ENCODE results near the gene EHD3.

The EHD3 gene

DNA sequence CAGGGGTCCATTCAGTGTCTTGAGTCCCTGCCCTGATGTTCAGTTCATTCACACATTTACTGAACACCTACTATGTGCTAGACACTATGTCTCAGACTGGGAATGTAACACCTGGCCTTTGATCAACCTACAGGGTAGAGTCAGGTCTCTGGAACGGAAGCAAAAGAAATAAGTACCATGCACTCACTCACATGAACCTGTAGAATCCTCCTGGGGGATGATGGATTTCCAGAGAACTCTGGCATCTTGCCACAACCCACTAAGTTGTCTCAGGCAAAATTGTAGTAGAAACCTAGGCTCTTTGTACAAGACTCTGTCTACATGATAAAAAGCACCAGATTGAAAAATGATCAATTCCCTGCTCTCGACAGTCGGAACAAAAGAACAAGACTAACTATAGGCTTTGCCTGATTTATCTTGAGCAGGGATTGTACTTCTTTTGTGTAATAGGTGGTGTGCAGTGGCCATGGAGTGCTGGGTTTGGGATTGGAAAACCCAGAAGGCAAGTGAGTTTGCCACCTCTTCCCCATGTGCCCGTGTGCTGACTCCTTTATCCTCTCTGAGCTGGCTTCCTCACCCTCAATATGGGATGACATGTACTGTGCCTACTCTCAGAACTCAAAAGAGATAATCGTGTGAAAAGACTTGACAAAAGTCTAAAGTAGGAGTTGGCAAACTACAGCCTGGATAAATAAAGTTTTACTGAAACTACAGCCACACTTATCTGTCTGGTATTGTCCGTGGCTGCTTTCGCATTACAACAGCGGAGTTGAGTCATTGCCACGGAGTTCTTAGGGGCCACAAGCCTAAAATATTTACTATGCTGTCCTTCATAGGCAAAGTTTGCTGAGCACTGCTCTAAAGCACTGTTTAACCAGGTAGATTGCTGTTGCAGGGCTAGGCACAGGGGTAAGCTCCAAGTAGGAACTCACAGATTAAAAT lies 21.0 kb upstream of the EHD3 start:
- DNase-seq (ENCODE audit: low spot score): no peak

DNA sequence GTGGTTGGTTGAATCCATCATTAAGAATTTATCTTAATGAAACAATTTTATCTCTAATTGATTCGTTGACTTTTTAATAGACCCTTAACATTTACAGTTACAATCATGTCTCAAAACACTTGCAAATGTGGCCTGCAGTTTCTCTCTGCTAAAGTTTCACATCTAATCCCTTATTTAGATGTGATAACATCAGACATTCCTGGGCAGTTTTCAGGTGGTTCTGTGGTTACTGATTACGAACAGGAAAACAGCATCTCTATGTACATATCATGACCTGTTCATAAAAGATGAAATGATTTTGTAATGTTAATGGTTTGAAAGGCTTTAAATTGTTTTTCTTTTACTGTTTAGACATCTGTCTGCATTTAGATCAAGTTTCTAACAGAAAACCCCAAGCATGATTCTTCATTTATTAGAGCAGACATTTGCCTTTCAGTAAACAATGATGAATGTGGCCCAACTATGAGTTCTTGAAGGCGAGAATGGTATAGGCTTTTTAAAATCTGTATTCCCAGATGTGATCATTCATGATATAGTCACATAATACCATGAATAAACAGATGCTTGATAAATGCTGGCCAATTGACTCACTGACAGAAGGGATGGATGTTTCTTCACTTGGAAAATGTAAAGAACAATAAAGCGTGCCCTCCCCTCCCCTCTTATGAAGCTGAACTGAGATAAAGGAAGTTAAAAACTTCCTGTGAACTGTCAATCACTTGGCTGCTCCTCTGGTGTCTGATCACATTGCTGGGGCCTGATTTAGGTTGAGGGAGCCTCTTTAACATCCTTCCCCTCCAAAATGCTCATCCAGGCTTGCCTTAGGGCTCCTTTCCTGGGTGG lies 20.1 kb upstream of the EHD3 start:
- DNase-seq (ENCODE audit: low spot score): no peak

DNA sequence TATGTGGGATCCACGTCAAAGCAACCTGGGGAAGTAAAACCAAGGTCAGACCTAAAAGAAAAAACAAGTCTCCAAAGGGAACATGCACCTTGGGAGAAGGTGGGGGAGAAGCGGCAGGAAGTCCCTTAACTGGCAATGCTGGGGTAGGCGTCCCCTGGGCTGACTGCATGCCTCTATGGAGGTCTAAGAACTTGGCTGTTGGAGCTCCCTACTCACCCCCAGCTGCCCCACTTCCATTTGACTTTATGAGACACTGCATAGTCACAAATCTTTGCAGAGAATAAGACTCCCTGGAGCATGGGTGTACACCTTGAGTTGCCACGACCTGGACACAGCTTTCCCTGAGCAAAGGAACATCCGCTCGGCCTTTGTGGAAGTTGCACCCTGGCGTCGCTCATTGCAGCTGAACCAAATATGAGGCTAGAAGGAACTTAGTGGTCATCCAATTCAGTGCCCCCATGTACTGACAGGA lies 19.5 kb upstream of the EHD3 start:
- DNase-seq (ENCODE audit: low spot score): no peak

DNA sequence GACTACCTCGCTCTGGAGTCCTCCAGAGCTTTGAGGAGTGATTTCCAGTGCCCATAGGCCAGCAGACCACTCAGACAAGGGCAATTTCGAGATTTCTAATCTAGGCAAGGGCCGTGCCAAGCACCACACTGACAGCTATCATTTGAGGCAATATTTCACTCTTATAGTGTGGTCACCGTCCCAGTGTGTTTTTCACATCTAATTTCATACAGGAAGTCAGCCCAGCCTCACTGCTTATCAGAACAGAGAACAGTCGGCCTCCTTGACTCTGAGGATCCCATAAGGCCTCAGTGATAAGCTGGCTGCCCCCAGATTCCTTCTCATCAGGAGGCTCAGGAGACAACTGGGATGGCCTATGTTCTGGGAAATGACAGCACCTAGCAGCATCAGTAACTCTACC lies 17.2 kb upstream of the EHD3 start:
- no peak for DNase-seq (ENCODE audit: low spot score)

DNA sequence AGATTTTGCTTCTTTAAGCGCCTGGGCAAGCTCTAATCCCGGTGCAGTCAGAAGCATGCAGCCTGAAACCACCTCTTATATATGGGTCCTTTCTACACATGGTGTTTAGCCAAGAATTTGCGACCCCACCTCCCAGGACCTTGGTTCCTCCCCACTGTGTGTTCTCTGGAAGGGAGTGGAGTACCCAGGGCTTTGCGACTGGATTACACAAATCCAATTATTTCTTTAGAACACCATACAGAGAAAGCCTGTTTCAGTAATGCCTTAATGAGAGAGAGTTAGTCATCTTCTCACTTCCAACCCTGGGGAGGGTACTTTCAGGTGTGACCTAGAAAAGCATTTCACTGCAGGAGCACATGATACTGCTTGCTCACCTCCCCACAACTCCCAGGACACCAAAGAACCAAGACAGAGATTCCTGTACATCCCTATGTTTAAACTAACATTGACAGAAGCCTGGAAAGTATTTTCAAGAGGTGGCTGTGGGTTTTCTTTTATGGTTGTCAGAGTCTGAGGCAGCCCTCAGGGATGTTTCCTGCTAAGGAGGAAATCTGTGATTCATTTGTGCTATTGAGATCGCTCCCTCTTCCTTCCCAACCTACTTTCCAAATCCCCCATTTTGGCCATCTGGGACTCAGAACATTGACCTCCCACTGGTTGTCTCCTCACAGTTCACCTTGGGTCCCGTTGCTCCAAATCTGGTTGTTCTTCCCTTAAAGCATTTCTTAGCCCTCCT lies 16.3 kb upstream of the EHD3 start, which contains the start of gene CAPN14:
Gene CAPN14, minus strand, starts transcription at position 51 of the 736 bp plus-strand sequence. CDS start 12,068 bp downstream, outside the sequence.
- no peak for DNase-seq (ENCODE audit: low spot score)

DNA sequence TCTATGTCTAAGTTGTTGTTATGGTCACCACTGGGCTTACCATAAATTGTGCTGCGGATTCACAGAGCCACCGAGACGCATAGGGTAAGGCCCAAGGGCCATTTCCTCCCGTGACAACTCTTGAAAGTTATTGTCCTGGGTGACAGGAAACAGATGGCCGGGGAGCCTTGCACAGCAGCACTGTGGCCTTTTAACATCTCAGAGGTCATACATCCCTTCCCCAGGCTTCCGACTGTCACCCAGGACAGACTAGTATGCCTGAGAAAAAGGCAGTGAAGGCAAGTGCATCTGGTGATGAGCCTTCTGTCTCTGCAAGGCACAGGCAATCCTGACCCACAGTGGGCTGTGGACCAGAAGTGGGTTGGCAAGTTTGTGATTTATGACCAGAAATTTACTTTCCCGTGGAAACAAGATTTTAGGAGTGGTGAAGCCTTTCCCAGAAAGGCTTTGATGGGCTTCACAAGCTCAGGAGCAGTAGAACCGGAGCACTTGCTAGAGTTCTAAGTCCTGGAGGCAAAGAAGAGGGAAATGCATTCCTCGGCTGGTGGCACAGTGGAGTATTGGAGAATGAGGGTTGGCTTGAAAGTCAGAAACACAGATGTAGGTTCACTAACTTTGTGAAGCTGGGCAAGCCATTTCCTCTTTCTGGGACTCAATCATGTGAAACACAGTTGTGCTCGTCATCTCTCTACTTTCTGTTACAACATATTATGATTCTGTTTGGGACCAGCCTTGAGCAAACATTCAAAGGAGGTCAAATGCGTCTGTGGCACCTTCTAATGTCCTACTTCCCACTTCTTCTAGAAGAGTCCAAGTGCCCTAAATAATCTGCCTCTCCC lies 14.6 kb upstream of the EHD3 start:
- no peak for DNase-seq (ENCODE audit: low spot score)

DNA sequence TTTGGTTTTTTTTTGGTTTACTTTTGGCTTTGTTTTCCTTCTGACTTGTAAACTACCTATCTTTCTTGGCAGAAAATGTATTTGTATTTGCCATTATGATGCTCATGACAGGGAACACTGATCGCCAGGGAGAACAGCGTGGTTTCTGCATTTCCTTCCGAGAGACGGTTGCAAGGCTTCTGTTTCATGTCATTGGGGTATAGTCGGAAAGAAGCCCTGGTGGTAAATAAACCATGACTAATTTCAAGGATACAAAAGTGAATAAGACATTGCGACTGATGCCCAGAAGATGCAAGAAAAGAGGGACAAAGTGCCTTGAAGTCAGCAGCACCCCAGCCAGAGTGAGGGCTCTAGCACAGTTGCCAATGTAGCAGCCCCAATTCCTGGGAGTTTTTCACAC lies 12.4 kb upstream of the EHD3 start:
- DNase-seq (ENCODE audit: low spot score): no peak

DNA sequence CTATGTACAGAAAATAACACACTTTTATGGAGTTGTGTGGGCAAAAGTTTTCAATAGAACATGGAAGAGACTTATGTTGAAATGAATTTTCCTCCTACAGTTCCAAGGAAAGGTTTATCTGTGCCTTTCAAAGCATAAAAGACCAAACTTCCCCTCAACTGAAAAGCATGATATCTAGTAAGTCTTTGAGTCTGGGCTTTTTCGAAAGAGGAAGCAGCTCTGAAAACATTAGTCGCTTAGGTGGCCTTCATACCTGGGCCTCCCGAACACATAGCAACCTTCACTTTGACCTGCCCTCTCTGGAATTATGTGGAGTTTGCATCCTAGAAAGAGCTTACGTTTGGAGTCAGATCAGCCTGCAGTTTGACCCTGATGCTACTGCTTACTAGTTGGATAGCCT lies 11.9 kb upstream of the EHD3 start:
- DNase-seq (ENCODE audit: low spot score): no peak

DNA sequence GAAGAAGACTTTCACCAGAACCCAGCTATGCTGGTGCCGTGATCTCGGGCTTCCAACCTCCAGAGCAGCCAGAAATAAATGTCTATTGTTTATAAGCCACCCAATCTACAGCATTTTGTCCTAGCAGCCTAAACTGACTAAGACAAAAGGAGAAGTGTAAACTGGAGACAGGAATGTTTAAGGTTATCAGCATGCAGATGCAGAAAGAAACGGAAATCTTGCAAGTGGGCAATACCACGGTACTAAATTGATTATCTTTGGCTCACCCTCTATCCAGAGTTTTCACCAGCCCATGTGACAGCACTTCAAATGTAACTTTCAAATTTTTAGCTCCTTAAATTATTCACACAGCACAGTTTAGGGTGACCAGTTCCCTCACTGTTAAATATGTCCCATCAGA lies 10.9 kb upstream of the EHD3 start:
- DNase-seq (ENCODE audit: low spot score): no peak

DNA sequence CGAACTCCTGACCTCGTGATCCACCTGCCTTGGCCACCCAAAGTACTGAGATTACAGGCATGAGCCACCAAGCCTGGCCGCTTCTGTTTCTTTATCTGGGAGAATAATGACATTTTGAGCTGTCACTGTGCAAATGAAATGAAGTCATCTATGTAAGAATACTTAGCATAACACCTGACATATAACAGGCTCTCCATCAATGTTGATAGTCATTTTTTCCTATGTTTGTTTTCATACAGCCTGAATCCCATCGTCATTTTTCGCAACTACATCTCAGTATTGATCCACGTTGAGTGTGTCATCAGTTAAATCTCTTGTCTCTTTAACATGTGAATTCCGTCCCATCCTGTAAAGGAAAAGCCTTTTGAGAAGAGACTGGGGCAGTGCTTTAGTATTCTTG lies 10.2 kb upstream of the EHD3 start:
- DNase-seq (ENCODE audit: low spot score): no peak

DNA sequence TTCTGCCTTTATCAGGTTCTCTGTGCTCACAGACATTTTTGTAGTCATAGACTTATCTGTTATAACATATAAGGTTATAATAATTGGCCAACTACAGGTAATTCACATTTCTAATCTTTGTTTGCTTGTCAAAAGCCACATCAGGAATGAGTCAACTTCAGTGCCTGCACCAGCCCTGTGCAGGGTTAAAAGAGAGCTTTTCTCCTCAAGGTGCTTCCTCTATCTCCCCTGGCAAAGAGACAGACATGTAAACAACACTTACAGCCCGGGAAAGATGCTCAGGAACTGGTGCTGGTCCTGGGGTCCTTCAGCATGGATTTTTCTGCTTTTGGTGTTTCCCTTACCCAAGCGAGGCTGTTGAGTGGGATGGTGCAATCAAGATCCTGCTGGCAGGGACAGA lies 7.7 kb upstream of the EHD3 start:
- DNase-seq (ENCODE audit: low spot score): no peak

DNA sequence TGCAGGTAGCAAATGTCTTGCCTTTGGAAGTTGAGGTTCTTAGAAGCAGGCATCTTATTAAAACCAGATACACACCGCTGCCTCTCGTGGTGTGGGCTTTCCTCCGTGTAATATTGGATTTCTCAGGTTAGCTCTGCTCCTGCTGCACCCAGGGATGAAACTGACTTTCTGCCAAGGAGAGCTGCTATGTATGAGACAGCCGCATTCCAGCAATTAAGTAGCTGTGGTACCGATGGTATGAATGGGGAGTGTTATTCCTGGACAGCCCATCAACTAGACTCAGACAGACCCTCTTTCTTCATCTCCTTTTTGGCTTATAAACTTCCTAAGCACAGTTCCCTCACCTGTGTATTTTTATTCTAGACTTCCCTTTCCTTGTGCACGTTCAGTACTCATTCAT lies 6.8 kb upstream of the EHD3 start:
- no peak for DNase-seq (ENCODE audit: low spot score)

DNA sequence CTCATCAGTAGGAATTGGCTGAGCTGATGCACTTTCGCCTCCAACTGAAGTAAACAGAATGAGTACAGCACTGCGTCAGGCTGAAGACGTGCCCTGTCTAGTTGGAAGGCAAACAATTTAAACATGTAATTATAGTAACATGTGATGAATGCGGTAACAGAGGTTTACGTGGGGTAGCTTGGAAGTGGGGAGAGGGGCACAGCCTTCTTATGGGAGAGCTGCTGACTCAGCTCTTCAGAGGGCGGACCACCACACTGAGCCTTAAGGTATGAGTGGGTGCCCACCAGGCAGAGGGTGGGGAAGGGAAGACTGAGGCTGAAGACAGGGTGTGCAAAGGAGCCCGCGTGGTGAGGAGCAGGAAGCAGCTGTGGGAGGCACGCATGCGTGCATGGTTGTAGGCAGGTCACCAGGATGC lies 6.2 kb upstream of the EHD3 start:
- DNase-seq (ENCODE audit: low spot score): no peak

DNA sequence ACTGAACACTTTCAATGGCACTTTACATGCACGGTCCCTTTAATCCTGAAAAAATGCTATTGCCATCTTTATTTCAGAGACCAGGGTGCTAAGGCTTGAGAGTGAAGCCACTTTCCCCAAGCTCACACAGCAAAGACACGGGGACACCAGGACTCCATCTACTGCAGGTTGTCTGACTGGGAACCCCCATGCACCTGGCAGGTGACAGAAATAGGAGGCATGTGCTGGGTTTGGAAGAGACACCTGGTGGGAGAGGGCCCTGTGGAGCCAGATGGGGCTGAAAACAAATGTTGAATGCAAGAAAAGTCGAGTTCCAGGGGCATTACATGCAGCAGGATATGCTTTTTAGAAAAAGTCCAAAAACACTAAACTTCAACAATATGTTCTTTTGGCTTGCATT lies 5.2 kb upstream of the EHD3 start:
- DNase-seq (ENCODE audit: low spot score): no peak

DNA sequence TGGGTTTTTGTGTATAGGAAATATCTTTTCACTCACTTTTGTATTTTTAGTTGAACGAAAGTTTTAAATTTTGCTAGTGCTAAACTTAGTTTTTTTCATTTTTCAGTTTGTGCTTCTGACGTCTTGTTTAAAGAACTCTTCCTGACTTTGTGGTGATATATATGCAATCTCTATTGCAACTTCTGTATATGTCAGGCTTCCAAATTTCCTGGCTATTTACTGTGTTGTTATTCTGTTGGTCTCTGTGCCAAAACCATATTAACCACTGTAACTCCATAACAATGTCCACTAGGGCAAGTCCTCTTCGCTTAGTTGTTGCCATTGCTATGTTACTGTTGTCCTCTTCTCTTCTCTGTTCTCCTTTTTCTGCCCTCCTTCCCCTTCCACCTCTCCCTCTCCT lies 3.2 kb upstream of the EHD3 start:
- no peak for DNase-seq (ENCODE audit: low spot score)

DNA sequence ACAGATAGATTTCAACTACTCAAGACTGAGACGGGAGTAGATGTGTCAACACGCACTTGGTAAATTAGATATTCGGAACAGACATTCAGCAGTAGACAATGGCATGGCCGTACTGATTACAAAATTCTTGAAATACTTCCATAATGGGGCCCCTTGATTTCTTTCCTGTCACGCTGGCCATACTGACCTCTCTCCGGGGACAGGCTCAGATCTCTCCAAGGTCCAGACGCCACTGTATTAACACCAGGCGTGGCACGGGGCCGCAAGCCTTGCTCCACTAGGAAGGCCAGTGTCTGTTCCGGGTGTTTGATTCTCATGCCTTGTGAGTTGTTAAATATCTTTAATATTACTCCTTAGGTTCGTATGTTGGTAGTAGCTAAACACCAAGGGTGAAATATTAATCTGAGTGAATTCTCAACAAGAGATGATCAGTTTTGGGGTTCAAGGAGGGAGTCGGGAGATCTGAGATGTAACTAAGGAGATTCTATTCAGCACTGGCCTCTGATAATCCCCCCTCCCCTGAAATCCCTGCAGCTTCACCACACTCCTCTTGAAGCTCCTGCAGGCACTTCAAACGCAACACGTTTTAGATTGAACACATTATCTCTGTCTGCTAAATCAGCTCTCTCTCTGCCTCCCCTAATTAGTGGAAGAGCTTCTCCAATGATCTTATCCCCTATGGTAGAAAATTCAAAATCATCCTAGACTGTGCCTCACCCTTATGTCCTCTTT lies 2.2 kb upstream of the EHD3 start:
- DNase-seq (ENCODE audit: low spot score): no peak

DNA sequence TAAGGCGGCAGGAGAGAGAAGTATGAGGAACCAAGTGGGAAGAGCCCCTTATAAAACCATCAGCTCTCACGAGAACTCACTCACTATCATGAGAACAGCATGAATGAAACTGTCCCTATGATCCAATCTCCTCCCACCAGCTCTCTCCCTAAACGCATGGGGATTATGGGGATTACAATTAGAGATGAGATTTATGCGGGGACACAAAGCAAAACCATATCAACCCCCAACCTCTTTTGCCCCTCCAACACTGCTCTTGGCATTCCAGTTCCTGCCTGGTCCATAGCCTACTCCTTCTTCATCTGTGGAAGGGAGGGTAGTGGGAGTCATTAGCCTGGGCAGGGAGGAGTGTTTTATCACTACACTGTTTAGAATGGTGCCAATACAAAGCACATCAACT lies 1.4 kb upstream of the EHD3 start:
- no peak for DNase-seq (ENCODE audit: low spot score)

DNA sequence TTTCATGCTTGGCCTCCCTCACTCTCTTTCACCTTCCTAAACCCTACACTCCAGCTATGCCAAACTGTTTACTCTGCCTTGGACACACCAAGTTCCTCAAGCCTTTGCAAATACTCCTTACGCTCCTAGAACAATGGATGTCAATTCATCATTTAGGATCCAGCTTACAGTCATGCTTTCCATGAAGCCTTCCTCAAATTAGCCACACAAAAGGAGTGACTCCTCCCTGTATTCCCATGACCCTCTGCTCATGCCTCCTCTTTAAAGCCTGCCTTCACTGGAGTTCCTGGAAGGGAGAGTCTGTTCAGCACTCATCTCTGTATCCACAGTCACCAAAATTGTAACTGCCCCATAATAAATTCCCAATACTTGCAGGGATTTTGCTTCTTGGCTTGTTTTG lies 721 bp upstream of the EHD3 start:
- no peak for DNase-seq (ENCODE audit: low spot score)

DNA sequence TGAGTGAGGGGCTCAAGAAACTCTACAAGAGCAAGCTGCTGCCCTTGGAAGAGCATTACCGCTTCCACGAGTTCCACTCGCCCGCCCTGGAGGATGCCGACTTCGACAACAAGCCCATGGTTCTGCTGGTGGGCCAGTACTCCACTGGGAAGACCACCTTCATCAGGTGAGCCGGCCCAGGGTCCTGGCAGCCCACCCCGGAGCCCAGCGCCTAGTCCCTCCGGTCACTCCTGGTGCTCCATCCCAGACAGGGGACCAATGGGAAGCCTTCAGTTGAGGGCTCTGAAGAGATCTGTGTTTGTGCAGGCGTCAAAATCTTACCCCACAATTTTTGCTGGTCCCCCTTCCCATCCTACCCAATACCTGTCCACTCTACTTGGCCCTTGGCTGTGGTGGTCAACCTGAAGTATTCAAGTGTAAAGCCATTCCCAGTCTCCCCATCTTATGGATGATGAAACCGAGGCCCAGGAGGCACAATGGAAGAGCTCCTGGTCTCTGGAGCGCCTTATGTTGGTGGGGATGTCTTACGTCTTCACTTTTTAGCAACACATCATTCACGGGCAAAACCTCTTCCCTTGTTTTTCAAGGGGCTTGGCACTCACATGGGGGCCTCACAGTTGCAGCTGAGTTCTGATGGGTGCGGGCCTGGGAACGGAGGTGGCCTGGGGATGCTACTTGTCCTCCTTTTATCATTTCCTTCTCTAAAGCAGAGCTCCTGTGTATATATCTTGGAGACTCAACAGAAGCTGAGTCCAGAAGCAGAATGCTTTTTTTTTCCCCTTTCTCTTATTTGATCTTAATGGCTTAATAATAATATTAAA lies 941 bp downstream of the EHD3 start:
- DNase-seq (ENCODE audit: low spot score): no peak

DNA sequence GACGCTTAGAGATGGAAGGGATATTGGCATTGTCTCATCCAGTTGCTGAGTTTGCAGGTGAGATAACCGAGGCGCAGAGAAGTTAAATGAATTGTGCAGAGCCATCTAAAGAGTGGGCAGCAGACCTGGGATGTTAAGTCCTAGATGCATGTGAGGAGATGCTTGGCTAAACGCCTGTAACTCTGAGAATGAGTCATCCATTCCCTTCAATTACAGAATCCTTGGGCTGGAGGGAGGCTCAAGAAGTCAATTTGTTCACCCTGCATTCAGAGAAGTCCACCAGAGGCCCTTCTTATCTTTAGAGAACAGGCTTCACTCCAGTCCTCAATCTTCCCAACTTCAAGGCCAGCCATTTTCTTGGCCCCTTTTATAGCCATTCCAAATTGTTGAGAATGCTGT lies 1.6 kb downstream of the EHD3 start:
- DNase-seq (ENCODE audit: low spot score): no peak
